G401 (cell line): ENCODE data around the gene C15orf40. TPM values are rescaled to one million over a fixed set of nuclear protein-coding genes. Genes with fewer than 3 reads are reported as not detected.

ENCODE experiments used
- total RNA-seq: library from RNA; depleted of rRNA; stranded (reverse); fragments of >200 nt; shearing (Covaris generic); gene quantifications from 2 replicates; pipeline ENCODE4 v1.2.3, GENCODE V29; 2014; rRNA removed

Gene C15orf40
- total RNA-seq, 1 experiment from 2014 or later, result 21.2 TPM

Other genes starting within 250 kb of the C15orf40 start
- not detected in 2 replicates for gene FSD2, start 205.6 kb downstream of the C15orf40 start, total RNA-seq
- 6.7 and 8.2 TPM in 2 replicates for gene WHAMM, start 202.0 kb downstream of the C15orf40 start, total RNA-seq
- gene HOMER2, start 58.9 kb downstream of the C15orf40 start, total RNA-seq, result 36.0 and 40.4 TPM in 2 replicates
- 26.8 and 38.9 TPM in 2 replicates for gene RAMAC, start 25.4 kb downstream of the C15orf40 start, total RNA-seq
- gene BTBD1, start 55.6 kb upstream of the C15orf40 start, total RNA-seq, result 78.8 and 136 TPM in 2 replicates
- gene TM6SF1, start 96.0 kb upstream of the C15orf40 start, total RNA-seq, result not detected in 2 replicates
- 31.3 and 67.3 TPM in 2 replicates for gene HDGFL3, start 196.2 kb upstream of the C15orf40 start, total RNA-seq